Loucy (cell line): ENCODE measurements around the gene TSSK6.

Source experiments
- CTCF ChIP-seq: fragments of 200-600 bp; sonication (generic); conservative IDR thresholded peaks from 2 replicates; pipeline ENCODE4 v1.5.1; 2014; ENCODE audit warnings: mild to moderate bottlenecking, antibody characterized with exemption, low read length
- EZH2phosphoT487 ChIP-seq: fragments of 200-600 bp; IDR thresholded peaks from 2 replicates; pipeline ENCODE4 v1.6.1; 2018; ENCODE audit warnings: antibody characterized with exemption, mild to moderate bottlenecking, moderate library complexity, borderline replicate concordance

- no peak for TF ChIP-seq EZH2phosphoT487
- TF ChIP-seq CTCF: peak; percentile 18; the same call in 1 of the 2 replicates
Measured at GRCh38 chr19:19515642-19516519, 533 bp upstream of the TSSK6 start, which contains the start of gene NDUFA13.
